Spinal cord (tissue), 10 donors: ENCODE data around the gene TMEM266. TPM values are rescaled to one million over a fixed set of nuclear protein-coding genes. Genes with fewer than 3 reads are reported as not detected.

ENCODE experiments used
- DNase-seq, 6 donors: peaks; one replicate each; pipeline versions ENCODE4 v3.0.0 to v3.0.0-alpha.2; 2013 to 2015; ENCODE audit warnings: low spot score in 6 of 6, low read depth in 4 of 6
- H3K27ac ChIP-seq: one replicate; pipeline ENCODE4 v1.5.1; 2013; ENCODE audit warnings: low read depth, low read length, control low read depth
- H3K27me3 ChIP-seq: one replicate; pipeline ENCODE4 v1.6.1; 2013; ENCODE audit warnings: low read length; ENCODE audit not compliant: control insufficient read depth, insufficient read depth
- H3K36me3 ChIP-seq: one replicate; pipeline ENCODE4 v1.6.1; 2013; ENCODE audit warnings: low read length; ENCODE audit not compliant: control insufficient read depth, insufficient read depth
- H3K4me1 ChIP-seq: one replicate; pipeline ENCODE4 v1.6.1; 2013; ENCODE audit warnings: low read length; ENCODE audit not compliant: control insufficient read depth, insufficient read depth
- H3K4me3 ChIP-seq: one replicate; pipeline ENCODE4 v1.5.1; 2013; ENCODE audit warnings: low read depth, low read length, control low read depth
- H3K9me3 ChIP-seq: one replicate; pipeline ENCODE4 v1.6.1; 2013; ENCODE audit warnings: low read length; ENCODE audit not compliant: control insufficient read depth, insufficient read depth
- WGBS: methylation state at CpG from one replicate; pipeline ENCODE4 v1.1.5; 2013; ENCODE audit warnings: missing lambda C conversion rate; ENCODE audit not compliant: insufficient coverage; 5-methylcytosine and 5-hydroxymethylcytosine counted together
- polyA plus RNA-seq, 2 donors: library from polyadenylated mRNA; unstranded; fragments of 120-200 nt; gene quantifications; one replicate each; pipeline ENCODE4 v1.2.1, GENCODE V29; 2013; ENCODE audit not compliant: insufficient read length in 2 of 2
- total RNA-seq, 2 donors: library from RNA; depleted of rRNA in 1 of 2; stranded (reverse); fragments of 120-200 nt in 1 of 2; fragments of >200 nt in 1 of 2; gene quantifications; one replicate each; pipeline versions ENCODE4 v1.2.3 to v1.2.4, GENCODE V29; 2013 to 2014
- donor health status: healthy.

Gene TMEM266
- total and polyA plus RNA-seq, 4 donors: 3.4 to 13.3 (median 7.9) TPM

GRCh38 chr15:76176059-76176458 is 116.3 kb downstream of the TMEM266 start:
- H3K27ac ChIP-seq: no peak overlapping the region
- 96% methylated on average over 10 of the region's 10 CpGs for WGBS

GRCh38 chr15:76176487-76177085 is 116.8 kb downstream of the TMEM266 start:
- Histone ChIP-seq H3K27me3 (no peaks in the 10 kb centered on the region), H3K4me3 (no peak overlapping the region), H3K9me3 (no peaks in the 10 kb centered on the region), H3K4me1 (peaks cover 13% of the 10 kb centered on the region), H3K27ac (no peak overlapping the region), H3K36me3 (peaks cover 17% of the 10 kb centered on the region)
- WGBS: 96% methylated on average over 15 of the region's 15 CpGs
- no peak for DNase-seq

More at GRCh38 chr15:76176059-76176458, 116.3 kb downstream of the TMEM266 start:
- Histone ChIP-seq H3K27me3 (no peaks in the 10 kb centered on the region), H3K4me1 (peaks cover 13% of the 10 kb centered on the region), H3K9me3 (no peaks in the 10 kb centered on the region), H3K36me3 (peaks cover 19% of the 10 kb centered on the region), H3K4me3 (no peak overlapping the region)
- DNase-seq: no peak

- Histone ChIP-seq H3K27me3 (no peaks in the 10 kb centered on the region), H3K9me3 (no peaks in the 10 kb centered on the region), H3K4me3 (no peak overlapping the region), H3K4me1 (peaks cover 13% of the 10 kb centered on the region), H3K27ac (no peak overlapping the region), H3K36me3 (peaks cover 17% of the 10 kb centered on the region)
- 69% methylated on average over 15 of the region's 15 CpGs for WGBS
- no peak for DNase-seq
Measured at GRCh38 chr15:76177491-76178040, 117.8 kb downstream of the TMEM266 start.

GRCh38 chr15:76178296-76179000 is 118.7 kb downstream of the TMEM266 start:
- H3K27ac ChIP-seq: no peak overlapping the region
- no peaks in the 10 kb centered on the region for H3K9me3 ChIP-seq
- WGBS: 45% methylated on average over 19 of the region's 21 CpGs
- H3K36me3 ChIP-seq: peaks cover 13% of the 10 kb centered on the region
- H3K27me3 ChIP-seq: no peaks in the 10 kb centered on the region
- H3K4me1 ChIP-seq: peaks cover 10% of the 10 kb centered on the region
- H3K4me3 ChIP-seq: no peak overlapping the region
- no peak for DNase-seq

- no peak for DNase-seq
- H3K4me3 ChIP-seq: no peak overlapping the region
- WGBS: 100% methylated on average over 1 of the region's 4 CpGs
- H3K27ac ChIP-seq: no peak overlapping the region
- H3K9me3 ChIP-seq: no peaks in the 10 kb centered on the region
- H3K4me1 ChIP-seq: peaks cover 10% of the 10 kb centered on the region
- no peaks in the 10 kb centered on the region for H3K27me3 ChIP-seq
- H3K36me3 ChIP-seq: peaks cover 13% of the 10 kb centered on the region
Measured at GRCh38 chr15:76179023-76179422, 119.2 kb downstream of the TMEM266 start.

- no peaks in the 10 kb centered on the region for H3K27me3 ChIP-seq
- DNase-seq: no peak
- peaks cover 10% of the 10 kb centered on the region for H3K4me1 ChIP-seq
- H3K36me3 ChIP-seq: peaks cover 13% of the 10 kb centered on the region
- WGBS: 80% methylated on average over 3 of the region's 7 CpGs
- H3K27ac ChIP-seq: no peak overlapping the region
- H3K9me3 ChIP-seq: no peaks in the 10 kb centered on the region
- no peak overlapping the region for H3K4me3 ChIP-seq
Measured at GRCh38 chr15:76180321-76180720, 120.5 kb downstream of the TMEM266 start.

- H3K36me3 ChIP-seq: peaks cover 7% of the 10 kb centered on the region
- H3K4me3 ChIP-seq: no peak overlapping the region
- 94% methylated on average over 7 of the region's 9 CpGs for WGBS
- no peaks in the 10 kb centered on the region for H3K27me3 ChIP-seq
- peaks cover 10% of the 10 kb centered on the region for H3K4me1 ChIP-seq
- no peak overlapping the region for H3K27ac ChIP-seq
- DNase-seq: no peak
- no peaks in the 10 kb centered on the region for H3K9me3 ChIP-seq
Measured at GRCh38 chr15:76181705-76182107, 121.9 kb downstream of the TMEM266 start.

GRCh38 chr15:76183930-76184649 is 124.3 kb downstream of the TMEM266 start:
- DNase-seq: peak in 2 of 6 donors; percentile 57 to 79
- WGBS: 56% methylated on average over 6 of the region's 10 CpGs

GRCh38 chr15:76184650-76185035 is 124.9 kb downstream of the TMEM266 start:
- WGBS: 59% methylated on average over 10 of the region's 13 CpGs
- Histone ChIP-seq H3K9me3 (no peaks in the 10 kb centered on the region), H3K27ac (no peak overlapping the region), H3K4me3 (no peak overlapping the region), H3K27me3 (peaks cover 2% of the 10 kb centered on the region), H3K4me1 (no peaks in the 10 kb centered on the region), H3K36me3 (peaks cover 6% of the 10 kb centered on the region)
- DNase-seq: peak in 1 of 6 donors; percentile 79

More at GRCh38 chr15:76183930-76184649, 124.3 kb downstream of the TMEM266 start:
- no peaks in the 10 kb centered on the region for H3K9me3 ChIP-seq
- no peak overlapping the region for H3K27ac ChIP-seq
- H3K4me1 ChIP-seq: no peaks in the 10 kb centered on the region
- H3K4me3 ChIP-seq: no peak overlapping the region
- peaks cover 6% of the 10 kb centered on the region for H3K36me3 ChIP-seq
- no peaks in the 10 kb centered on the region for H3K27me3 ChIP-seq
